HepG2 (cell line): ENCODE results near the gene UGGT1. TPM values are rescaled to one million over a fixed set of nuclear protein-coding genes. Genes with fewer than 3 reads are reported as not detected.

Experiments used
- ATAC-seq: fragments of 200-7000 bp; cut with Tn5 transposase; 3 replicates; pipeline ENCODE4 v1.9.1; 2020; ENCODE audit warnings: mild to moderate bottlenecking, moderate library complexity
- BruUV-seq: library from RNA; stranded (reverse); fragments of 400-500 nt; replicated peaks from 2 replicates; lab custom pipeline; 2021; lab: Mats Ljungman, UMichigan
- CTCF ChIA-PET: fragments of 300-600 bp; formaldehyde crosslinking; extraction: SDS; loops from one replicate; lab custom pipeline; 2021; ENCODE audit warnings: low total read pairs, inconsistent platforms, low intra/inter-chr PET ratio; lab: Yijun Ruan, JAX
- POLR2A ChIA-PET: fragments of 350-600 bp; sonication (Branson Sonifier 250); formaldehyde crosslinking; loops from one replicate; lab custom pipeline; 2020; ENCODE audit warnings: antibody characterized with exemption, inconsistent platforms; lab: Yijun Ruan, JAX
- DNase-seq: peaks from one replicate; pipeline ENCODE4 v3.0.0-alpha.2; 2015; ENCODE audit warnings: low spot score
- FAIRE-seq: peaks from 3 replicates; lab custom pipeline; 2011; peaks lifted over from hg19 to GRCh38; lab: Jason Lieb, UNC
- H2AFZ ChIP-seq: one replicate; pipeline ENCODE4 v1.6.1; 2011; ENCODE audit warnings: low read length, inconsistent platforms
- H3K27ac ChIP-seq: fragments of 300-600 bp; 3 replicates; pipeline ENCODE4 v1.8.0; 2011; ENCODE audit warnings: mixed run types, mild to moderate bottlenecking, mixed read lengths, low read length, inconsistent platforms; ENCODE audit not compliant: insufficient read depth; ENCODE audit errors: extremely low read length
- H3K27me3 ChIP-seq, 2 experiments: fragments of 200-600 bp in 1 of 2; 2 replicates in 1 of 2; 3 replicates in 1 of 2; pipeline versions ENCODE4 v1.6.0 to v1.8.0; 2011; ENCODE audit warnings: low read length in 2 of 2, mild to moderate bottlenecking in 2 of 2, moderate library complexity in 2 of 2, inconsistent platforms in 1 of 2; ENCODE audit not compliant: insufficient read depth in 2 of 2, control insufficient read depth in 1 of 2
- H3K36me3 ChIP-seq, 2 experiments: fragments of 200-600 bp in 1 of 2; replicated peaks in 1 of 2; 2 replicates in 1 of 2; 3 replicates in 1 of 2; pipeline versions ENCODE4 v1.5.1 to v1.8.0; 2011; ENCODE audit warnings: low read length in 2 of 2, inconsistent platforms in 1 of 2; ENCODE audit not compliant: insufficient read depth in 2 of 2, control insufficient read depth in 1 of 2
- H3K4me1 ChIP-seq: 2 replicates; pipeline ENCODE4 v1.5.1; 2012; ENCODE audit warnings: low read length, inconsistent platforms; ENCODE audit not compliant: insufficient read depth
- H3K4me2 ChIP-seq: 2 replicates; pipeline ENCODE4 v1.6.0; 2011; ENCODE audit warnings: low read depth, low read length, inconsistent platforms
- H3K4me3 ChIP-seq, 3 experiments: fragments of 200-600 bp in 1 of 3; sonication (generic), shearing (Covaris generic) in 1 of 3; replicated peaks in 1 of 3; 2 replicates each; pipeline ENCODE4 v1.5.1; 2011 to 2016; ENCODE audit warnings: low read length in 3 of 3, inconsistent platforms in 2 of 3, low read depth in 2 of 3, mild to moderate bottlenecking in 2 of 3, control low read depth in 1 of 3, mixed read lengths in 1 of 3; ENCODE audit not compliant: insufficient read depth in 1 of 3
- H3K79me2 ChIP-seq: one replicate; pipeline ENCODE4 v1.6.1; 2011; ENCODE audit warnings: low read length, inconsistent platforms; ENCODE audit not compliant: insufficient read depth
- H3K9ac ChIP-seq: 2 replicates; pipeline ENCODE4 v1.6.0; 2011; ENCODE audit warnings: mild to moderate bottlenecking, low read depth, low read length, inconsistent platforms; ENCODE audit not compliant: insufficient read depth
- H3K9me3 ChIP-seq: 2 replicates; pipeline ENCODE4 v1.5.1; 2012; ENCODE audit warnings: mild to moderate bottlenecking, low read length
- H4K20me1 ChIP-seq: 2 replicates; pipeline ENCODE4 v1.6.0; 2011; ENCODE audit warnings: inconsistent platforms, mild to moderate bottlenecking, low read length, moderate library complexity; ENCODE audit not compliant: insufficient read depth
- ARNT2 ChIP-seq: sonication (generic); formaldehyde crosslinking; IDR thresholded peaks from 2 replicates; pipeline ENCODE4 v1.8.0; 2022; ENCODE audit warnings: mild to moderate bottlenecking, low read depth, missing genetic modification reagents, moderate library complexity
- BCL6 ChIP-seq: IDR thresholded peaks from 2 replicates; pipeline ENCODE4 v1.6.1; 2016; ENCODE audit warnings: missing genetic modification reagents, missing compliant biosample characterization
- BRD4 ChIP-seq: sonication (generic); formaldehyde crosslinking; IDR thresholded peaks from 2 replicates; pipeline ENCODE4 v1.4.0; 2020; ENCODE audit warnings: missing genetic modification reagents
- CC2D1A ChIP-seq: sonication (generic); formaldehyde crosslinking; IDR thresholded peaks from 2 replicates; pipeline ENCODE4 v1.8.1; 2023; ENCODE audit warnings: mild to moderate bottlenecking, missing genetic modification reagents
- CREB1 ChIP-seq, 2 experiments: fragments of 450-650 bp in 1 of 2; IDR thresholded peaks; 2 replicates each; pipeline ENCODE4 v1.6.1; 2016 to 2017; ENCODE audit warnings: control low read depth in 1 of 2, mild to moderate bottlenecking in 1 of 2, missing compliant biosample characterization in 1 of 2, missing genetic modification characterization in 1 of 2
- DNMT3B ChIP-seq: conservative IDR thresholded peaks from 2 replicates; pipeline ENCODE4 v1.6.1; 2016; ENCODE audit warnings: missing biosample characterization, control low read depth
- FIP1L1 ChIP-seq: fragments of 200-400 bp; formaldehyde crosslinking; IDR thresholded peaks from 2 replicates; pipeline ENCODE4 v1.6.1; 2018; ENCODE audit warnings: low read depth, mild to moderate bottlenecking, low read length, moderate library complexity, borderline replicate concordance; ENCODE audit not compliant: insufficient read depth
- PCBP2 ChIP-seq: fragments of 200-400 bp; formaldehyde crosslinking; optimal IDR thresholded peaks from 2 replicates; pipeline ENCODE3; 2018; ENCODE audit warnings: low read length, low read depth; ENCODE audit not compliant: poor library complexity, severe bottlenecking
- THAP8 ChIP-seq: sonication (generic); formaldehyde crosslinking; IDR thresholded peaks from 2 replicates; pipeline ENCODE4 v1.5.1; 2020; ENCODE audit warnings: missing genetic modification reagents, mild to moderate bottlenecking, borderline replicate concordance
- ZBTB8A ChIP-seq: sonication (generic); formaldehyde crosslinking; IDR thresholded peaks from 2 replicates; pipeline ENCODE4 v1.4.0; 2020; ENCODE audit warnings: mild to moderate bottlenecking, low read depth, missing genetic modification reagents, borderline replicate concordance
- ZC3H4 ChIP-seq: sonication (generic); formaldehyde crosslinking; IDR thresholded peaks from 2 replicates; pipeline ENCODE4 v1.4.0; 2020; ENCODE audit warnings: missing genetic modification reagents, borderline replicate concordance
- ZNF550 ChIP-seq: sonication (generic); formaldehyde crosslinking; IDR thresholded peaks from 2 replicates; pipeline ENCODE4 v1.4.0; 2020; ENCODE audit warnings: mild to moderate bottlenecking, missing genetic modification reagents, borderline replicate concordance
- WGBS: methylation state at CpG from one replicate; pipeline ENCODE4 v1.1.6; 2017; ENCODE audit warnings: low lambda C conversion rate; 5-methylcytosine and 5-hydroxymethylcytosine counted together
- in situ Hi-C: cut with HindIII; loops from 2 replicates; pipeline ENCODE4 v1.10.0; 2017; ENCODE audit warnings: low pct_unique_long_range_greater_than_20kb; ENCODE audit not compliant: extremely low pct_ligation_motif_present
- intact Hi-C: fragments of 100-400 bp; cut with micrococcal nuclease; formaldehyde crosslinking; loops from one replicate; pipeline ENCODE4 v1.10.0; 2022; ENCODE audit not compliant: unreplicated experiment
- polyA plus RNA-seq, 8 experiments: library from polyadenylated mRNA; depleted of rRNA in 3 of 8; stranded (reverse) in 7 of 8; unstranded in 1 of 8; fragments of >200 nt; fragmentation: Illumina TruSeq in 4 of 8; extraction: Trizol in 4 of 8; gene quantifications; 2 replicates each; pipeline versions ENCODE4 v1.2.1 to v1.2.3, GENCODE V29; 2011 to 2016; ENCODE audit warnings: low read depth in 4 of 8, missing spikeins in 1 of 8, mixed read lengths in 1 of 8; ENCODE audit not compliant: insufficient read depth in 1 of 8
- total RNA-seq, 5 experiments: library from RNA; depleted of rRNA; stranded (reverse); fragments of >200 nt; fragmentation: Illumina TruSeq; extraction: Trizol; gene quantifications; 2 replicates each; pipeline ENCODE4 v1.2.3, GENCODE V29; 2016; ENCODE audit warnings: low read depth in 1 of 5

UGGT1 gene
- total and polyA plus RNA-seq, 2 of the 13 experiments (the other 11 are each of a cell fraction or from before 2014, with no cell fraction given) = 35.8 to 83.2 TPM

DNA sequence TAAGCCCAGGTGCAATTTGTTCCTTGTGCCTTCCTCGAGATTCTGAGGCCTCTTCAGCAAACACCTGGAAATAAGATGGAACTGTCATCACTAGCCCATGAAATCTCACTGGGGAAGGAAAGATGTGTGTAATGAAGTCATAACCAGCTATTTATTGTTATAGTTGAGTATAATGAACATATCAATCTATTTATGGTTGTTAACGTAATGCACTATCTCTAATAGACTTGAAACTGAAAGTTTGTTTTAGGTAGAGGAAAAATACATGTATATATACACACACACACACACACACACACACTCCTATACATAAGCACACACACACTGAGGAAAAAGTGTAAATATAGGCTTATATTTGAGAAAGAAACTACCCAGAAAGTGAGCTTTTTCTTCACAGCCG is 62.8 kb downstream of the UGGT1 start:
- ATAC-seq (no peak), DNase-seq (no peak), FAIRE-seq (no peak)
- Histone ChIP-seq H4K20me1 (no peaks in the 10 kb centered on the region), H3K79me2 (no peaks in the 10 kb centered on the region), H3K36me3 (peaks cover 13 to 88% of the 10 kb centered on the region in 2 experiments), H3K4me1 (no peaks in the 10 kb centered on the region), H3K4me3 (no peak overlapping the region), H3K9me3 (no peaks in the 10 kb centered on the region), H3K4me2 (no peak overlapping the region), H3K27ac (no peak overlapping the region), H3K9ac (no peak overlapping the region), H2AFZ (no peak overlapping the region), H3K27me3 (no peaks in the 10 kb centered on the region)
- BruUV-seq = no TSS peak
- ChIA-PET CTCF (no interaction called here), POLR2A (no interaction called here)
- intact Hi-C loops (loop anchor here (10.0 kb wide), 1 partner anchor 49 kb away; no protein-coding TSS in a partner anchor), in situ Hi-C loops (no loop called here)
- WGBS = 94% methylated on average over 3 of the region's 3 CpGs
- TF ChIP-seq FIP1L1 = no peak
- no peak for TF ChIP-seq CC2D1A (CRISPR knock-in tag)
- TF ChIP-seq CREB1 (IDR thresholded peaks at IDR 0.05) = no peak
- no peak for TF ChIP-seq CREB1 (CRISPR knock-in tag; IDR thresholded peaks at IDR 0.05)
- no peak for TF ChIP-seq PCBP2
- TF ChIP-seq ARNT2 = no peak
- no peak for TF ChIP-seq ZNF550
- TF ChIP-seq BRD4 (CRISPR knock-in tag) = no peak
- TF ChIP-seq BCL6 (CRISPR knock-in tag) = no peak
- TF ChIP-seq ZC3H4 (CRISPR knock-in tag) = no peak
- TF ChIP-seq ZBTB8A = no peak
- no peak for TF ChIP-seq DNMT3B (CRISPR knock-in tag)
- TF ChIP-seq, all 625 proteins: peak for 0

- intact Hi-C loops = loop anchor here (10.0 kb wide), 1 partner anchor 49 kb away; no protein-coding TSS in a partner anchor
- no peak for FAIRE-seq
- H3K36me3 ChIP-seq = peaks cover 11 to 86% of the 10 kb centered on the region in 2 experiments
- H2AFZ ChIP-seq = no peak overlapping the region
- no peak overlapping the region for H3K4me3 ChIP-seq
- no peaks in the 10 kb centered on the region for H4K20me1 ChIP-seq
- no peaks in the 10 kb centered on the region for H3K9me3 ChIP-seq
- H3K27me3 ChIP-seq = no peaks in the 10 kb centered on the region
- H3K79me2 ChIP-seq = no peaks in the 10 kb centered on the region
- ChIA-PET CTCF (no interaction called here), POLR2A (no interaction called here)
- H3K9ac ChIP-seq = no peak overlapping the region
- H3K4me2 ChIP-seq = no peak overlapping the region
- H3K27ac ChIP-seq = no peak overlapping the region
- DNase-seq = no peak
- no TSS peak for BruUV-seq
- in situ Hi-C loops = no loop called here
- 96% methylated on average over 4 of the region's 4 CpGs for WGBS
- no peaks in the 10 kb centered on the region for H3K4me1 ChIP-seq
- no peak for ATAC-seq
- no peak for TF ChIP-seq THAP8
Measured at GRCh38 chr2:128154225-128154624, 63.2 kb downstream of the UGGT1 start.
